Mesendoderm (in vitro differentiated cells): ENCODE results near the gene KMO.

ENCODE experiments used
- DNase-seq: peaks from one replicate; pipeline ENCODE4 v3.0.0; 2013
- H2AK5ac ChIP-seq: 2 replicates; pipeline ENCODE4 v1.6.1; 2013; ENCODE audit warnings: low read length, inconsistent platforms
- H2BK120ac ChIP-seq: 2 replicates; pipeline ENCODE4 v1.6.1; 2013; ENCODE audit warnings: low read depth, mild to moderate bottlenecking, low read length, moderate library complexity, mixed read lengths
- H2BK15ac ChIP-seq: replicated peaks from 2 replicates; pipeline ENCODE4 v1.6.1; 2013; ENCODE audit warnings: low read depth, mild to moderate bottlenecking, moderate library complexity
- H2BK5ac ChIP-seq: 2 replicates; pipeline ENCODE4 v1.6.1; 2013; ENCODE audit warnings: low read length, inconsistent platforms
- H3K18ac ChIP-seq: 2 replicates; pipeline ENCODE4 v1.6.1; 2013; ENCODE audit warnings: mild to moderate bottlenecking, low read length, mixed read lengths
- H3K23ac ChIP-seq: one replicate; pipeline ENCODE4 v1.6.1; 2013; ENCODE audit warnings: low read length
- H3K27ac ChIP-seq: 2 replicates; pipeline ENCODE4 v1.5.1; 2013; ENCODE audit warnings: low read depth, mild to moderate bottlenecking, inconsistent platforms, low read length, moderate library complexity
- H3K27me3 ChIP-seq: 2 replicates; pipeline ENCODE4 v1.6.1; 2013; ENCODE audit warnings: low read length, control low read depth, mild to moderate bottlenecking, inconsistent platforms; ENCODE audit not compliant: insufficient read depth, poor library complexity
- H3K36me3 ChIP-seq: 2 replicates; pipeline ENCODE4 v1.6.1; 2013; ENCODE audit warnings: low read length, inconsistent platforms; ENCODE audit not compliant: control insufficient read depth, insufficient read depth
- H3K4ac ChIP-seq: one replicate; pipeline ENCODE4 v1.6.1; 2013; ENCODE audit warnings: low read depth, mild to moderate bottlenecking, low read length, moderate library complexity
- H3K4me1 ChIP-seq: 2 replicates; pipeline ENCODE4 v1.6.1; 2013; ENCODE audit warnings: low read depth, low read length, inconsistent platforms; ENCODE audit not compliant: control insufficient read depth
- H3K4me2 ChIP-seq: 2 replicates; pipeline ENCODE4 v1.6.1; 2013; ENCODE audit warnings: low read length
- H3K4me3 ChIP-seq: 2 replicates; pipeline ENCODE4 v1.5.1; 2013; ENCODE audit warnings: mild to moderate bottlenecking, low read length
- H3K56ac ChIP-seq: one replicate; pipeline ENCODE4 v1.6.1; 2013; ENCODE audit warnings: low read length
- H3K79me1 ChIP-seq: 2 replicates; pipeline ENCODE4 v1.6.1; 2013; ENCODE audit warnings: low read length, inconsistent platforms
- H3K79me2 ChIP-seq: 2 replicates; pipeline ENCODE4 v1.6.1; 2013; ENCODE audit warnings: mild to moderate bottlenecking, low read length; ENCODE audit not compliant: control insufficient read depth, insufficient read depth
- H3K9ac ChIP-seq: 2 replicates; pipeline ENCODE4 v1.6.1; 2013; ENCODE audit warnings: low read length, inconsistent platforms
- H4K5ac ChIP-seq: one replicate; pipeline ENCODE4 v1.6.1; 2013; ENCODE audit warnings: low read length
- H4K8ac ChIP-seq: one replicate; pipeline ENCODE4 v1.6.1; 2013; ENCODE audit warnings: low read depth, mild to moderate bottlenecking, control low read depth, low read length, moderate library complexity
- WGBS: extraction: QIAGEN DNeasy Blood & Tissue Kit; methylation state at CpG from one replicate; pipeline ENCODE4 v1.1.7; 2013; ENCODE audit warnings: low lambda C conversion rate, missing lambda C conversion rate; ENCODE audit not compliant: insufficient coverage; ENCODE audit errors: extremely low coverage; 5-methylcytosine and 5-hydroxymethylcytosine counted together

KMO gene

GRCh38 chr1:241531195-241532161 is 700 bp upstream of the KMO start:
- no peak overlapping the region for H3K4me3 ChIP-seq

GRCh38 chr1:241532864-241533263 is 686 bp downstream of the KMO start:
- H2BK15ac ChIP-seq: no peak overlapping the region
- no peaks in the 10 kb centered on the region for H3K79me2 ChIP-seq
- no peak overlapping the region for H3K9ac ChIP-seq
- H3K4me1 ChIP-seq: no peaks in the 10 kb centered on the region
- H4K5ac ChIP-seq: no peak overlapping the region
- no peak overlapping the region for H3K23ac ChIP-seq
- no peak for DNase-seq
- H3K27me3 ChIP-seq: no peaks in the 10 kb centered on the region
- no CpG with 5 or more reads among the region's 7 CpGs for WGBS
- no peak overlapping the region for H3K4me3 ChIP-seq
- no peak overlapping the region for H4K8ac ChIP-seq
- no peak overlapping the region for H3K27ac ChIP-seq
- H2BK120ac ChIP-seq: no peak overlapping the region
- no peak overlapping the region for H3K56ac ChIP-seq
- no peak overlapping the region for H2AK5ac ChIP-seq
- no peak overlapping the region for H2BK5ac ChIP-seq
- no peaks in the 10 kb centered on the region for H3K79me1 ChIP-seq
- no peaks in the 10 kb centered on the region for H3K36me3 ChIP-seq
- no peak overlapping the region for H3K4ac ChIP-seq
- no peak overlapping the region for H3K4me2 ChIP-seq
- H3K18ac ChIP-seq: no peak overlapping the region

More at GRCh38 chr1:241531195-241532161, 700 bp upstream of the KMO start:
- Histone ChIP-seq H2BK120ac (no peak overlapping the region), H3K79me1 (no peaks in the 10 kb centered on the region), H3K36me3 (no peaks in the 10 kb centered on the region), H3K56ac (no peak overlapping the region), H3K27ac (no peak overlapping the region), H3K4me2 (no peak overlapping the region), H3K18ac (no peak overlapping the region), H3K9ac (no peak overlapping the region), H3K23ac (no peak overlapping the region), H3K79me2 (no peaks in the 10 kb centered on the region), H3K27me3 (no peaks in the 10 kb centered on the region), H4K5ac (no peak overlapping the region), H2AK5ac (no peak overlapping the region), H2BK15ac (no peak overlapping the region), H3K4me1 (no peaks in the 10 kb centered on the region), H3K4ac (no peak overlapping the region), H2BK5ac (no peak overlapping the region), H4K8ac (no peak overlapping the region)
- peak; percentile 63 for DNase-seq
- WGBS: no CpG with 5 or more reads among the region's 11 CpGs

- Histone ChIP-seq H3K4me2 (no peak overlapping the region), H3K4me3 (no peak overlapping the region), H3K27me3 (no peaks in the 10 kb centered on the region), H3K9ac (no peak overlapping the region), H4K5ac (no peak overlapping the region), H2AK5ac (no peak overlapping the region), H4K8ac (no peak overlapping the region), H3K4ac (no peak overlapping the region), H3K56ac (no peak overlapping the region), H2BK5ac (no peak overlapping the region), H3K79me1 (no peaks in the 10 kb centered on the region), H3K79me2 (no peaks in the 10 kb centered on the region), H3K4me1 (no peaks in the 10 kb centered on the region), H2BK15ac (no peak overlapping the region), H2BK120ac (no peak overlapping the region), H3K36me3 (no peaks in the 10 kb centered on the region), H3K18ac (no peak overlapping the region), H3K27ac (no peak overlapping the region), H3K23ac (no peak overlapping the region)
- WGBS: no CpG with 5 or more reads among the region's 5 CpGs
- DNase-seq: peak; percentile 82
Observed at GRCh38 chr1:241533326-241534115, 1.3 kb downstream of the KMO start.

- Histone ChIP-seq H4K5ac (no peak overlapping the region), H3K27ac (no peak overlapping the region), H3K4me1 (no peaks in the 10 kb centered on the region), H4K8ac (no peak overlapping the region), H3K4ac (no peak overlapping the region), H3K4me3 (no peak overlapping the region), H3K23ac (no peak overlapping the region), H3K4me2 (no peak overlapping the region), H3K9ac (no peak overlapping the region), H2AK5ac (no peak overlapping the region), H3K36me3 (no peaks in the 10 kb centered on the region), H3K27me3 (no peaks in the 10 kb centered on the region), H2BK120ac (no peak overlapping the region), H2BK15ac (no peak overlapping the region), H3K18ac (no peak overlapping the region), H3K79me1 (no peaks in the 10 kb centered on the region), H3K56ac (no peak overlapping the region), H2BK5ac (no peak overlapping the region), H3K79me2 (no peaks in the 10 kb centered on the region)
- DNase-seq: no peak
- WGBS: no CpG with 5 or more reads among the region's 1 CpG
Observed at GRCh38 chr1:241536304-241536703, 4.1 kb downstream of the KMO start.

- H3K56ac ChIP-seq: no peak overlapping the region
Observed at GRCh38 chr1:241536969-241537368, 4.8 kb downstream of the KMO start.

More at GRCh38 chr1:241536969-241537368, 4.8 kb downstream of the KMO start:
- Histone ChIP-seq H4K8ac (no peak overlapping the region), H2BK5ac (no peak overlapping the region), H3K23ac (no peak overlapping the region), H3K79me1 (no peaks in the 10 kb centered on the region), H3K27me3 (no peaks in the 10 kb centered on the region), H3K4ac (no peak overlapping the region), H3K4me3 (no peak overlapping the region), H3K4me1 (no peaks in the 10 kb centered on the region), H2BK120ac (no peak overlapping the region), H3K79me2 (no peaks in the 10 kb centered on the region), H3K4me2 (no peak overlapping the region), H4K5ac (no peak overlapping the region), H3K36me3 (no peaks in the 10 kb centered on the region), H2BK15ac (no peak overlapping the region), H3K27ac (no peak overlapping the region), H2AK5ac (no peak overlapping the region), H3K18ac (no peak overlapping the region), H3K9ac (no peak overlapping the region)
- no peak for DNase-seq
- WGBS: no CpG with 5 or more reads among the region's 2 CpGs
